Mononuclear cell (primary cell): ENCODE data around the gene DMRTA1. TPM values are rescaled to one million over a fixed set of nuclear protein-coding genes. Genes with fewer than 3 reads are reported as not detected.
"Not testable (repeated sequence)": the region's sequence is repeated elsewhere in the genome, so short reads cannot be mapped to it uniquely, and the experiment has no call there.

Source experiments
- H3K27me3 ChIP-seq: 2 replicates; pipeline ENCODE4 v1.6.0; 2011; ENCODE audit warnings: low read length, control low read depth; ENCODE audit not compliant: insufficient read depth
- H3K4me1 ChIP-seq: 2 replicates; pipeline ENCODE4 v1.5.1; 2011; ENCODE audit warnings: mild to moderate bottlenecking, low read length, control low read depth; ENCODE audit not compliant: insufficient read depth
- H3K4me3 ChIP-seq: 2 replicates; pipeline ENCODE4 v1.5.1; 2011; ENCODE audit warnings: mild to moderate bottlenecking, low read length, moderate library complexity
- H3K9me3 ChIP-seq: 2 replicates; pipeline ENCODE4 v1.5.1; 2011; ENCODE audit warnings: low read depth, mild to moderate bottlenecking, control low read depth, low read length
- total RNA-seq: library from RNA; depleted of rRNA; stranded (reverse); fragments of >200 nt; gene quantifications from one replicate; pipeline ENCODE4 v1.2.3, GENCODE V29; 2012

DMRTA1 gene
- total RNA-seq, 1 donor = under 0.01 TPM

- Histone ChIP-seq H3K27me3 (peaks cover 79% of the 10 kb centered on the region), H3K4me1 (peaks cover 12% of the 10 kb centered on the region), H3K4me3 (peak overlapping the region; percentile 3), H3K9me3 (no peaks in the 10 kb centered on the region)
Observed at GRCh38 chr9:22446950-22447617, 460 bp downstream of the DMRTA1 start.

GRCh38 chr9:22447618-22448305 is 1.1 kb downstream of the DMRTA1 start:
- peaks cover 12% of the 10 kb centered on the region for H3K4me1 ChIP-seq
- no peaks in the 10 kb centered on the region for H3K9me3 ChIP-seq
- peaks cover 79% of the 10 kb centered on the region for H3K27me3 ChIP-seq
- peak overlapping the region; percentile 3 for H3K4me3 ChIP-seq

- H3K27me3 ChIP-seq = peaks cover 67% of the 10 kb centered on the region
Observed at GRCh38 chr9:22449719-22450118, 3.1 kb downstream of the DMRTA1 start.

DNA sequence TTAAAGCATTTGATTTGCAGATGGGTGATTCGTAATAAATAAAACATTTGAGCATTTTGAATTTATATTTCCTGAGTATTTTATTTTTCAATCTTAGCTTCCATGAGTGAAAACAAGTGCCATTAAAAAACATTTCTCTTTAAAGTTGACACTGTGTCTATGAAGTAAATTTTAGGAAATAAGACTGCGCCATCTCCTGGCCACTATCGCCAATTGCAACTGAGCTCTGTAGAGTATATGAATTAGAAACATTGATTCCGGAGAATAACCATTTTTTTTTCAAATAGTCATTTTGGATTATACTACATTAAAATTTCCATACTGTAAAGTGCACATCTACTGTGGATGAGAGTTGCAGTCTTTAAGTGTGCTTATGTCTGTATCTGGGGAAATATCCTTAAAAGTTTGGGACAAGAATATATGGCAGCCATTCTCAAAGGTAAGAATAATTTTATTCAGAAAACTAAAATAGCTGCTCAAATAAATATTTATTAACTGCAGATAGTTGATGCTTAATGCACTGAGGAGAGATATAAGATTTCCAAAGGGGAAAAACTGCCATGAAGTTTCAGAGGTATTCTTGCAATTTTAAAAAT is 5.9 kb downstream of the DMRTA1 start:
- Histone ChIP-seq H3K4me1 (peaks cover 3% of the 10 kb centered on the region), H3K27me3 (peaks cover 43% of the 10 kb centered on the region), H3K9me3 (no peaks in the 10 kb centered on the region), H3K4me3 (no peak overlapping the region)

More at GRCh38 chr9:22449719-22450118, 3.1 kb downstream of the DMRTA1 start:
- H3K4me3 ChIP-seq = no peak overlapping the region
- no peaks in the 10 kb centered on the region for H3K9me3 ChIP-seq
- peaks cover 12% of the 10 kb centered on the region for H3K4me1 ChIP-seq

GRCh38 chr9:22454016-22454415 is 7.4 kb downstream of the DMRTA1 start:
- H3K27me3 ChIP-seq = peaks cover 28% of the 10 kb centered on the region
- no peaks in the 10 kb centered on the region for H3K9me3 ChIP-seq
- no peak overlapping the region for H3K4me3 ChIP-seq
- H3K4me1 ChIP-seq = no peaks in the 10 kb centered on the region

DNA sequence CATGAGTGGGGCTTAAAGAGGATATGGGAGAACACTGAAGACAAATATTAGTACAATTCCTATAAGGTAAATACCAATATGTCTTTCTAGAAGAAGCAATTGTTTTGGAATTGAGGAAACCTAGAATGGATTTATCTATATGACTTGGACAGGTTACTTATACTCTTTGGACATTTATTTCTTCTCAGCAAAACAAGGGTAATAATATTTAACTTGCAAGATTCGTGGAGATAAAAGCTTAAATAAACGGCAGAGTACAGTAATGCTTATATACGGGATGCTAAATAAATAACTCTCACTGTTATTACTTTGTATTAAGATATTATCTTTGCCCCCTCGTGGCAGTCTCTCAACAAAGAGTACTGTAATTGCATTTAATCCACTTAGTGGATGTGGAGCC is 8.6 kb downstream of the DMRTA1 start:
- Histone ChIP-seq H3K4me1 (no peaks in the 10 kb centered on the region), H3K4me3 (no peak overlapping the region), H3K27me3 (peaks cover 16% of the 10 kb centered on the region), H3K9me3 (no peaks in the 10 kb centered on the region)

- Histone ChIP-seq H3K27me3 (peaks cover 8% of the 10 kb centered on the region), H3K4me1 (no peaks in the 10 kb centered on the region), H3K9me3 (no peaks in the 10 kb centered on the region), H3K4me3 (no peak overlapping the region)
Observed at GRCh38 chr9:22457448-22457847, 10.8 kb downstream of the DMRTA1 start.

DNA sequence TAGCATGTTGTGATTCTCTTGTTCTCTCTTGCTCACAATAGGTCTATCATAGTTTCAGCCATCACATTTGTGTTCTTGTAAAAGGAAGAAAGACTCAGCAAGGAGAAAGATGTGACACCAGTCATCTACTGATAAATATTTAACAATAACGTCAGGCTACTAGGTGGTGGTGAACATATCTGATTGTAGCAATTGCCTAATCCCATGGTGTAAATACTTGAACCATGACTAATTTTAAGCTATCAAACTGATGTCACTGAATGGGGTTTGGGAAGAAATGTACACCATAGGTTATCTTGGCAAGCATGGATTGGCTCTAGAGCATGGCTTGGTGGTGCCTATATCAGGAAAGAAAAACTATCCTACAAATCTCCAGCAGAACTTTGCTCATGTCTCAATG is 16.6 kb downstream of the DMRTA1 start:
- peaks cover 8% of the 10 kb centered on the region for H3K27me3 ChIP-seq
- no peaks in the 10 kb centered on the region for H3K4me1 ChIP-seq
- H3K4me3 ChIP-seq = no peak overlapping the region
- H3K9me3 ChIP-seq = no peaks in the 10 kb centered on the region

DNA sequence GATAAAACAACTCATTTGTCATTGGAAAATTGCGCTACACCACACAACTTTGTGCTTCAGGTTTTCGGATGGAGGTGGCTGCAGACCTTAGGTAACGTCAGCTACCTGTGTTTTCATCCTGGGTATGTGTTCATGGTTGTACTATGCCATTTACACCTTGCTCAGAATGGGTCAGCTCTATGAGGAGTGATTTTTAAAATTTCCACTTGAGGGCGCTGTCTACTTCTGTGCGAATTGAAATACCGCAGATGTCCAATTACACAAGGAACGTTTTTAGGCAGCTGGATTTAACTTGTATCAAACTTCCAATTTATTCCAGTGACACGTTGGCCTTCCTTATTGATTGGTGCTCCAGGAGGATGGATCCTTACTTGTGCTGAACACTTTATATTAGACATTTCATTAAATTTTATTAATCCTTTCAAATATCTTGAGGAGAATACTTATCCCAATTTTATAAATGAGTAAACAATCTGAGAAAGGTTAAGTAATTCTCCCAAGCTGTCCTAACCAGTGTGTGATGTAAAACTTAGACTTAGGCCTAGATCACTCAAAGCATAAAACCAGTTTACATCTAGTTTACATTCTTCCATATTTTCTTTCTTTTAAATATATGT is 23.4 kb downstream of the DMRTA1 start:
- Histone ChIP-seq H3K4me3 (no peak overlapping the region), H3K4me1 (no peaks in the 10 kb centered on the region), H3K27me3 (no peaks in the 10 kb centered on the region), H3K9me3 (no peaks in the 10 kb centered on the region)

- H3K27me3 ChIP-seq = no peaks in the 10 kb centered on the region
- peaks cover 7% of the 10 kb centered on the region for H3K9me3 ChIP-seq
- H3K4me1 ChIP-seq = no peaks in the 10 kb centered on the region
- no peak overlapping the region for H3K4me3 ChIP-seq
Observed at GRCh38 chr9:22481566-22481965, 34.9 kb downstream of the DMRTA1 start.

DNA sequence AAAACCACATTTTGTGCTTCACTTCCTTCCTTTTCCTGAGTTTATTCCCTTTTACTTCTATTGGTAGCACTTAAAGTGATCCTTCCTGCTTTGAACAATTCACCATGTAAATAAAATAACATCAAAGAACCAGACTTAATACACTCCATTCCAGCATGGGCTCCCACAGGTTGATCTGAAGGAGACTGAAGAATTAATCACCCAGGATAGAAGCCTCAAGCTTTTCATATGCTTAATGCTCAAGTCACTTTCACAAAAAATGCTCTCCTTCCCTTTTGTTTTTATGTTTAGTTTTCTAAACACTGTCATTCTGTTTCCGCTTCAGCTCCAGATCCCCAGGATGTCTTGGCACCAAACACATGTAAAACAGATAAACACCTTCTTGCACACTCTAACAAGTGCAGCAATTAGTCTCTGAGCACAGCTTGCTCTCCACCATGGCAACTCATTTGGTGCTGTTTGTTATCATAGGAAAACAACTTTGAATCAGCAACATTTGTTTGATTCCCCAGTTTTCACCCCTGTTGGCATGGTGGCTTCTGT is 37.0 kb downstream of the DMRTA1 start:
- H3K4me1 ChIP-seq = no peaks in the 10 kb centered on the region
- H3K9me3 ChIP-seq = peaks cover 7% of the 10 kb centered on the region
- no peak overlapping the region for H3K4me3 ChIP-seq
- H3K27me3 ChIP-seq = no peaks in the 10 kb centered on the region

GRCh38 chr9:22496197-22496596 is 49.6 kb downstream of the DMRTA1 start:
- H3K4me3 ChIP-seq, H3K27me3 ChIP-seq, H3K4me1 ChIP-seq, H3K9me3 ChIP-seq: not testable (repeated sequence)
